Fibroblast of lung (primary cell): ENCODE results near the gene DND1. TPM values are rescaled to one million over a fixed set of nuclear protein-coding genes. Genes with fewer than 3 reads are reported as not detected.
A peak's percentile ranks its signal among the peaks of the same experiment; 100 is the strongest.
"Not testable (repeated sequence)": the region's sequence is repeated elsewhere in the genome, so short reads cannot be mapped to it uniquely, and the experiment has no call there.

Experiments used
- DNase-seq, 2 donors: peaks; one replicate each; pipeline versions ENCODE4 v3.0.0 to v3.0.0-alpha.2; 2010; ENCODE audit warnings: low read depth in 2 of 2
- H2AFZ ChIP-seq: 2 replicates; pipeline ENCODE4 v1.5.1; 2012; ENCODE audit warnings: low read length, control low read depth, inconsistent platforms
- H3K27ac ChIP-seq: 2 replicates; pipeline ENCODE4 v1.5.1; 2011; ENCODE audit warnings: low read length, control low read depth; ENCODE audit not compliant: insufficient read depth
- H3K27me3 ChIP-seq: 2 replicates; pipeline ENCODE4 v1.5.1; 2011; ENCODE audit warnings: mild to moderate bottlenecking, low read length; ENCODE audit not compliant: control insufficient read depth, insufficient read depth
- H3K36me3 ChIP-seq: 2 replicates; pipeline ENCODE4 v1.5.1; 2011; ENCODE audit warnings: low read length; ENCODE audit not compliant: control insufficient read depth, insufficient read depth
- H3K4me1 ChIP-seq: 2 replicates; pipeline ENCODE4 v1.5.1; 2011; ENCODE audit warnings: low read length; ENCODE audit not compliant: control insufficient read depth, insufficient read depth; ENCODE audit errors: extremely low read depth
- H3K4me2 ChIP-seq: 2 replicates; pipeline ENCODE4 v1.5.1; 2011; ENCODE audit warnings: low read length, control low read depth; ENCODE audit not compliant: insufficient read depth; ENCODE audit errors: extremely low read depth
- H3K4me3 ChIP-seq, 4 experiments: fragments of 200-600 bp in 1 of 4; sonication (generic) in 1 of 4; replicated peaks in 1 of 4; 2 replicates each; pipeline ENCODE4 v1.5.1; 2011 to 2016; ENCODE audit warnings: low read length in 4 of 4, low read depth in 3 of 4, mild to moderate bottlenecking in 3 of 4, control low read depth in 2 of 4, inconsistent platforms in 1 of 4, mixed read lengths in 1 of 4; ENCODE audit not compliant: insufficient read depth in 1 of 4; ENCODE audit errors: control extremely low read depth in 1 of 4
- H3K79me2 ChIP-seq: 2 replicates; pipeline ENCODE4 v1.5.1; 2012; ENCODE audit warnings: mild to moderate bottlenecking, low read length, inconsistent platforms; ENCODE audit not compliant: control insufficient read depth, insufficient read depth
- H3K9ac ChIP-seq: 2 replicates; pipeline ENCODE4 v1.5.1; 2011; ENCODE audit warnings: mild to moderate bottlenecking, low read length, control low read depth; ENCODE audit not compliant: insufficient read depth
- H3K9me3 ChIP-seq: 2 replicates; pipeline ENCODE4 v1.5.1; 2012; ENCODE audit warnings: low read depth, low read length; ENCODE audit not compliant: control insufficient read depth, insufficient read depth
- H4K20me1 ChIP-seq: 2 replicates; pipeline ENCODE4 v1.5.1; 2011; ENCODE audit warnings: low read length; ENCODE audit not compliant: control insufficient read depth, insufficient read depth; ENCODE audit errors: extremely low read depth
- EZH2 ChIP-seq: IDR thresholded peaks from 2 replicates; pipeline ENCODE4 v1.5.1; 2012; ENCODE audit warnings: low read length, control low read depth, mild to moderate bottlenecking; ENCODE audit errors: missing control alignments
- polyA plus RNA-seq, 2 donors: library from polyadenylated mRNA; depleted of rRNA in 1 of 2; stranded (reverse) in 1 of 2; unstranded in 1 of 2; fragments of >200 nt; gene quantifications; 2 replicates each; pipeline ENCODE4 v1.2.1, GENCODE V29; 2011 to 2012; ENCODE audit warnings: missing spikeins in 1 of 2
- total RNA-seq: library from RNA; depleted of rRNA; stranded (reverse); fragments of >200 nt; gene quantifications from 2 replicates; pipeline ENCODE4 v1.2.1, GENCODE V29; 2014
- TF ChIP-seq, protein P1 (sequence below), 2 donors: IDR thresholded peaks in 1 of 2; conservative IDR thresholded peaks in 1 of 2; 1 replicate in 1 of 2; 2 replicates in 1 of 2; pipeline ENCODE4 v1.5.1; 2011 to 2012; ENCODE audit warnings: low read length in 2 of 2, control low read depth in 1 of 2, inconsistent platforms in 1 of 2, low read depth in 1 of 2, mild to moderate bottlenecking in 1 of 2

The DND1 gene
- total and polyA plus RNA-seq, 2 donors (not counting 1 experiment from before 2014, with no cell fraction given): 0.15 to 0.33 TPM

DNA sequence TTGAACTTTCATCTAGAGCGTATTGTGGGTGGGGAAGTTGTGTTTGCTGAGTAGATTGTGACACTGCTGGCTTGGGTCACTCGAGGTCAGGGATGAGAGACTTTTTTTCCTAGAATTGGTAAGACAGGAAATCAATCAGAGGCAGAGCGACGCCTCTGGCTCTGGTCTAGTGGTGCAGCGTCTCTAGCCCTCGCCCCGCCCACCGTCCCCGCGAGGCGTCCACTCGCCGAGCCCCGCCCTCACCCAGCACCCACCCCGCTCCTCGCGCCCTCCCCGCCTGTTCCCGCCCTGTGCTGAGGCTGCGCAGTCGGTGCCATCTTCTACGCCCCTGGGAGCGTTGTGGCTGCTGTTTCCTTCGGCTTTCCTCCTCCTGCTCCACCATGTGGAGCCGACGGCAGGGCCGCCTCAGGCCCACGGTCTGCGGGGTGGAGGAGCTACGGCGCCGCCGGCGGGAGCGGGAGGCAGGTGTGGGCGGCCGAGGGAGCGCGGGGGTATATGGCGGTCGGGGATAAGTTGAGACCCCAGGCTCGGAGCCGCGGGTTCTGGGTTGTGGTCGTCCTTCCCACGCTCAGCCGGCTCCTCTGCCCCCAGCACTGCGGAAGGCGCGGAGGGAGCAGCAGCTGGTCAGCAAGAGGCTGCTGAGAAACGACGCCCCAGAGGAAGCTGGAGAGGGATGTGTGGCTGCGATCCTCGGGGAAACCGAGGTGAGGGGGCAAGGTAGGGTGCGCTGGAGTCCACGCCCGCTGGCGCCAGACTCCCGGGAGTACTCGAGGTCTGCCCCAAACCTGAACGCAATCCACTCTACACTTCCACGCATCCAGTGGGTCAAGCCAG is 34.0 kb downstream of the DND1 start, which contains the start of gene TMCO6:
Gene TMCO6, plus strand, starts transcription at position 304 of the 834 bp plus-strand sequence. Its CDS starts 77 bp downstream, at position 381.
- Histone ChIP-seq H4K20me1 (no peaks in the 10 kb centered on the region), H3K27ac (peak within 1 kb of the TSS; percentile 73), H3K9ac (peak within 1 kb of the TSS; percentile 85), H3K27me3 (no peaks in the 10 kb centered on the region), H3K9me3 (no peaks in the 10 kb centered on the region), H3K4me1 (no peaks in the 10 kb centered on the region), H3K79me2 (peaks cover 5% of the 10 kb centered on the region), H3K36me3 (peaks cover 4% of the 10 kb centered on the region), H3K4me3 (peak within 1 kb of the TSS; percentile 74 to 83 (median 78)), H2AFZ (peak within 1 kb of the TSS; percentile 86), H3K4me2 (peak within 1 kb of the TSS; percentile 94)
- no peak for TF ChIP-seq EZH2
- TF ChIP-seq, protein P1, sequence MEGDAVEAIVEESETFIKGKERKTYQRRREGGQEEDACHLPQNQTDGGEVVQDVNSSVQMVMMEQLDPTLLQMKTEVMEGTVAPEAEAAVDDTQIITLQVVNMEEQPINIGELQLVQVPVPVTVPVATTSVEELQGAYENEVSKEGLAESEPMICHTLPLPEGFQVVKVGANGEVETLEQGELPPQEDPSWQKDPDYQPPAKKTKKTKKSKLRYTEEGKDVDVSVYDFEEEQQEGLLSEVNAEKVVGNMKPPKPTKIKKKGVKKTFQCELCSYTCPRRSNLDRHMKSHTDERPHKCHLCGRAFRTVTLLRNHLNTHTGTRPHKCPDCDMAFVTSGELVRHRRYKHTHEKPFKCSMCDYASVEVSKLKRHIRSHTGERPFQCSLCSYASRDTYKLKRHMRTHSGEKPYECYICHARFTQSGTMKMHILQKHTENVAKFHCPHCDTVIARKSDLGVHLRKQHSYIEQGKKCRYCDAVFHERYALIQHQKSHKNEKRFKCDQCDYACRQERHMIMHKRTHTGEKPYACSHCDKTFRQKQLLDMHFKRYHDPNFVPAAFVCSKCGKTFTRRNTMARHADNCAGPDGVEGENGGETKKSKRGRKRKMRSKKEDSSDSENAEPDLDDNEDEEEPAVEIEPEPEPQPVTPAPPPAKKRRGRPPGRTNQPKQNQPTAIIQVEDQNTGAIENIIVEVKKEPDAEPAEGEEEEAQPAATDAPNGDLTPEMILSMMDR (conservative IDR thresholded peaks at IDR 0.05 in 1 of 2, IDR thresholded peaks at IDR 0.05 in 1 of 2; ENCODE audit: low read depth in 1 of 2, low read length in 2 of 2): peak; percentile 31 to 45
- DNase-seq: peak; percentile 88 to 97

DNA sequence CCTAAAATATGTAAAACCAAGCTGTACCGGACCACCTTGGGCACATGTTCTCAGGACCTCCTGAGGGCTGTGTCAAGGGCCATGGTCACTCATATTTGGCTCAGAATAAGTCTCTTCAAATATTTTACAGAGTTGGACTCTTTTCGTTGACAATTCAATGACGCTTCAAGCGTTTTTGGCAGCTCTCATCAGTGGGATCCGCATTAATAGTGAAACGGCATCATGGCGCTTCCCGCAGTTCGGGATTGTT is 34.6 kb downstream of the DND1 start:
- not testable (repeated sequence) for H3K27me3 ChIP-seq, H3K9ac ChIP-seq

DNA sequence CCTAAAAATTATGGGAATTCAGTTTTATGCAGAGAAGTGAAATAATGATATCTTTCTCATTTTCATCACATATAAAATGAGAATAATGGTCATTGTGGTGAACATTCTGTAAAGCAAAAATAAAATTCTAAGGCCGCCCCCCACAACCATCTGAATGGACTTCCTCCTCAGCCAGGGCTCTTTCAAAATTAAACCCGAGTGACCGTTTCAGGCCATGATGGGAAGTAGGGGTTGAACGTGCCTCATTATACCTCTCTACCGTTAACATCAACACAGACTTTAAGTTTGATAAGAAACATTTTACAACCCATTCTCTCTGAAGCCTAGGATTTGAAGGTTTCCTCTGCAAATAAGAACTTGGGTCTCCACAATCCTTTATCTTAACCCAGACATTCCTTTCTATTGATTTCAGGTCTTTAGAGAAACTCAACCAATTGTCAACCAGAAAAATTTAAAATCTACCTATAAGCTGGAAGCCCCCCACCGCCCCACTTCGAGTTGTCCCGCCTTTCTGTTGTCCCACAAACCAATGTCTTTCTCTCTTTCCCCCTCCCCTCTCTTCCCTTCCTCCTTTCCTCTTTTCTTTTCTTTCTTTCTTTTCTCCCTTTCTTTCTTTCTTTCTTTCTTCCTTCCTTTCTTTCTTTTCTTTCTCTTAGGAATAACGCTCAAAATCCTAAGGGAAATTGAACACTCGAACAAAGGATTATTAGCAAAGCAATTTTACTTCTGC is 35.8 kb downstream of the DND1 start:
- Histone ChIP-seq H3K4me1 (no peaks in the 10 kb centered on the region), H3K4me2 (no peak overlapping the region), H3K79me2 (peaks cover 5% of the 10 kb centered on the region), H3K36me3 (peaks cover 4% of the 10 kb centered on the region), H2AFZ (no peak overlapping the region), H3K9ac (no peak overlapping the region), H3K27ac (no peak overlapping the region), H3K27me3 (no peaks in the 10 kb centered on the region), H3K4me3 (no peak overlapping the region), H3K9me3 (no peaks in the 10 kb centered on the region), H4K20me1 (no peaks in the 10 kb centered on the region)
- no peak for TF ChIP-seq EZH2
- TF ChIP-seq, protein P1 (conservative IDR thresholded peaks at IDR 0.05 in 1 of 2, IDR thresholded peaks at IDR 0.05 in 1 of 2; ENCODE audit: low read depth in 1 of 2, low read length in 2 of 2): no peak
- no peak for DNase-seq

More for the DNA sequence above, 34.6 kb downstream of the DND1 start:
- H3K4me1 ChIP-seq, H3K9me3 ChIP-seq, H3K36me3 ChIP-seq, DNase-seq, H3K79me2 ChIP-seq, H4K20me1 ChIP-seq: not testable (repeated sequence)
- peak overlapping the region in 2 of 4 experiments; percentile 53 to 83 for H3K4me3 ChIP-seq
- H3K4me2 ChIP-seq: peak overlapping the region; percentile 73
- H3K27ac ChIP-seq: peak overlapping the region; percentile 73
- peak overlapping the region; percentile 72 for H2AFZ ChIP-seq
